PC-3 (cell line): ENCODE measurements around the gene PGLYRP4.

ENCODE experiments used
- EZH2 ChIP-seq: fragments of 300-600 bp; sonication (generic); IDR thresholded peaks from one replicate; pipeline ENCODE4 v1.6.1; 2017; ENCODE audit warnings: antibody characterized with exemption, mild to moderate bottlenecking, low read length; ENCODE audit not compliant: unreplicated experiment
- EZH2phosphoT487 ChIP-seq: fragments of 300-600 bp; sonication (generic); IDR thresholded peaks from 2 replicates; pipeline ENCODE4 v1.6.1; 2018; ENCODE audit warnings: mild to moderate bottlenecking, antibody characterized with exemption, low read length, borderline replicate concordance
- TF ChIP-seq, protein P1 (sequence below): fragments of 300-600 bp; sonication (generic); conservative IDR thresholded peaks from 2 replicates; pipeline ENCODE4 v1.5.1; 2017; ENCODE audit warnings: antibody characterized with exemption, low read depth, mild to moderate bottlenecking, low read length

DNA sequence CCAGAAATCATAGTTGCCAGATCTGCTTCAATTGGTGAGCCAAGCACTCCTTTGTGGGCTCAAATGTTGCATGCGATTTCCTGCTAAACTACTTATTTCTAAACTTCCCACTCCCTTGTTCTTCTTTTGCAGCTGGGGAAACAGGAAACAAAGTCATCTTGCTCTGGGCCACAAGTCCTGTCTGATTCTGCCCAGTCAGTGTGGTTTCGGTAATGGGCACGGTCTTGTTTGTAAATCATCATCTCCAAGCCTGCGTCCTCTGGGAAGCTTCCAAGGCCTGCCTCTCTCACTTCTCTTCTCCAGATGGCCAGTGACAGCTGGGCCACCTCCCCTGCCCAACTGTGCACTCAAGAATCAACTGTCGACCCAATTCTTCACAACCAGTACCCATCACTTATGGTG, 37.9 kb upstream of the PGLYRP4 start:
- TF ChIP-seq EZH2 (no peak), EZH2phosphoT487 (no peak)
- TF ChIP-seq, protein P1, sequence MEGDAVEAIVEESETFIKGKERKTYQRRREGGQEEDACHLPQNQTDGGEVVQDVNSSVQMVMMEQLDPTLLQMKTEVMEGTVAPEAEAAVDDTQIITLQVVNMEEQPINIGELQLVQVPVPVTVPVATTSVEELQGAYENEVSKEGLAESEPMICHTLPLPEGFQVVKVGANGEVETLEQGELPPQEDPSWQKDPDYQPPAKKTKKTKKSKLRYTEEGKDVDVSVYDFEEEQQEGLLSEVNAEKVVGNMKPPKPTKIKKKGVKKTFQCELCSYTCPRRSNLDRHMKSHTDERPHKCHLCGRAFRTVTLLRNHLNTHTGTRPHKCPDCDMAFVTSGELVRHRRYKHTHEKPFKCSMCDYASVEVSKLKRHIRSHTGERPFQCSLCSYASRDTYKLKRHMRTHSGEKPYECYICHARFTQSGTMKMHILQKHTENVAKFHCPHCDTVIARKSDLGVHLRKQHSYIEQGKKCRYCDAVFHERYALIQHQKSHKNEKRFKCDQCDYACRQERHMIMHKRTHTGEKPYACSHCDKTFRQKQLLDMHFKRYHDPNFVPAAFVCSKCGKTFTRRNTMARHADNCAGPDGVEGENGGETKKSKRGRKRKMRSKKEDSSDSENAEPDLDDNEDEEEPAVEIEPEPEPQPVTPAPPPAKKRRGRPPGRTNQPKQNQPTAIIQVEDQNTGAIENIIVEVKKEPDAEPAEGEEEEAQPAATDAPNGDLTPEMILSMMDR = no peak
